SH-SY5Y (cell line): Measurements from ENCODE around the gene PSD.
A peak's percentile ranks its signal among the peaks of the same experiment; 100 is the strongest.

ENCODE experiments used
- GATA2 ChIP-seq: IDR thresholded peaks from 2 replicates; pipeline ENCODE4 v1.6.1; 2011; ENCODE audit warnings: mild to moderate bottlenecking, low read depth, low read length
- GATA3 ChIP-seq: IDR thresholded peaks from 2 replicates; pipeline ENCODE4 v1.6.1; 2011; ENCODE audit warnings: low read depth, mild to moderate bottlenecking, low read length, moderate library complexity

Gene PSD

DNA sequence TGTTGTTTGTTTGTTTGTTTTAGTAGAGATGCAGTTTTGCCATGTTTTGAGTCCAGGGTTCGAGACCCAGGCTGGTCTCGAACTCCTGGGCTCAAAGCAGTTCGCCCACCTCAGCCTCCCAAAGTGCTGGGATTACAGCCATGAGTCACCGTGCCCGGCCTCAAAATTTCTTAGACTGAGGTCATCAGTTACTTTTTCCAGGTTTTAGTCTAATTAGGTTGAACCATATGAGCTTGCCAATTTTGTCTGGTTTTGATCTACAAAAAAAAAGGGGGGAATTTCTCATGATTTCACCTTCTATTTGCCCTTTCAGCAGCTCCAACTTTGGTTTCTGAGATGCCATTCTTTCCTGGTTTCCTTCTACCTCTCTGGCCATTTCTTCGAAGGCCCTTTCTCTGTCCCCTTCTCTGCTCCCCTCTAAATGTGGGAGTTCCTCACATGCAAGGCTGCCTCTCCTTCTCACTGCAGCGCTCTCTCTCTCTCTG is 8.3 kb upstream of the PSD start:
- TF ChIP-seq GATA3 (no peak), GATA2 (no peak)

- TF ChIP-seq GATA2, result no peak
- no peak for TF ChIP-seq GATA3
These were observed 6.9 kb upstream of the PSD start for GRCh38 chr10:102425444-102425843.

GRCh38 chr10:102424916-102425315 is 6.3 kb upstream of the PSD start:
- TF ChIP-seq GATA2 (no peak), GATA3 (no peak)

- TF ChIP-seq GATA3 (no peak), GATA2 (no peak)
These were observed 5.6 kb upstream of the PSD start for GRCh38 chr10:102424145-102424544.

GRCh38 chr10:102423372-102423968 is 4.9 kb upstream of the PSD start:
- TF ChIP-seq GATA3 (no peak), GATA2 (no peak)

GRCh38 chr10:102422545-102423129 is 4.1 kb upstream of the PSD start:
- TF ChIP-seq GATA3, result no peak
- TF ChIP-seq GATA2, result no peak

DNA sequence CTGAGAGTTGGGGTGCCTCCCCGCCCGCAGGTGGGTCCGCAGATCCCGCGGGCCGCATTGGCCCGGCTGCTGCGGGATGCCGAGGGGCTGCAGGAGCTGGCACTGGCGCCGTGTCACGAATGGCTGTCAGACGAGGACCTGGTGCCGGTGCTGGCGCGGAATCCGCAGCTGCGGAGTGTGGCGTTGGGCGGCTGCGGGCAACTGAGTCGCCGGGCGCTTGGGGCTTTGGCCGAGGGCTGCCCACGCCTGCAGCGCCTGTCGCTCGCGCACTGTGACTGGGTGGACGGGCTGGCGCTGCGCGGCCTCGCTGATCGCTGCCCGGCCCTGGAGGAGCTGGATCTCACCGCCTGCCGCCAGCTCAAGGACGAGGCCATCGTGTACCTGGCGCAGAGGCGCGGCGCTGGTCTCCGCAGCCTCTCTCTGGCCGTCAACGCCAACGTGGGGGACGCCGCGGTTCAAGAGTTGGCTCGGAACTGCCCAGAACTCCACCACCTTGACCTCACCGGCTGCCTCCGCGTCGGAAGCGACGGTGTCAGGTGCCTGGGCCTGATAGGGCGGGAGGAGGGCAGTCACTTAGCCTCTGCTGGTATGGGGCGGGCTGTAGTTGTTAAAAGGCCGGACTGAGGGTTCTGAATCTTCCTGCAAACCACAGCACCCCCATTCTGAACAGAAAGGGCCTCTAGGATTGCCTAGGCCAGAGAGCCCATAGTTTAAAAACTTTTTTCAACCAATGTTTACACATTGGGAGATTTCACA is 3.4 kb upstream of the PSD start:
- TF ChIP-seq GATA2 (no peak), GATA3 (no peak)

- TF ChIP-seq GATA3, result no peak
These were observed 2.8 kb upstream of the PSD start for GRCh38 chr10:102421507-102421756.

GRCh38 chr10:102420714-102421506 is 2.3 kb upstream of the PSD start, which contains the start of gene FBXL15:
TSS of gene FBXL15 (plus strand) at chr10:102420836. CDS start at chr10:102421130, 294 bp downstream.
- TF ChIP-seq GATA2, result no peak
- no peak for TF ChIP-seq GATA3

GRCh38 chr10:102420181-102420713 is 1.7 kb upstream of the PSD start:
- TF ChIP-seq GATA2 (no peak), GATA3 (no peak)

- TF ChIP-seq GATA2, result peak; percentile 29; the same call in 1 of the 2 replicates
- TF ChIP-seq GATA3, result no peak
These were observed 940 bp upstream of the PSD start for GRCh38 chr10:102419269-102420180.

DNA sequence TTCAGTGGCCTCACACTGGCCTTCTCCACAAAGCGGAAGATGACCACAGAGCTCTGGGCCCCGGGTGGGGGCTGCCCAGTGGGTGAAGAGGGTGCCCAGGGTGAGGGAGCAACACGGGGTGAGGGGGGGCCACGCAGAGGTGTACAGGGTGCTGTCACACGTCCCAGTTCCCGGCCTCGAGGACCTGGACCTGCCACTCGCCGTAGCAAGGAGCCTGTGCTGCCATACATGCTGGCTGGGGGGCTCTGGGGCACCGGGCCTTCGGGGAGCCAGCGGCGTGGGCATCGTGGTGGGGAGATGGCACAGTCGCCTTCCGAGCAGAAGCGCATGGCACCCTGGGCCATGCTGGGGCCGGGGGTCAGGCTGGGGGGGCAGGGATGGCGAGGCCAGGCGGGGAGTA is 1.9 kb downstream of the PSD start:
- TF ChIP-seq GATA2, result no peak

DNA sequence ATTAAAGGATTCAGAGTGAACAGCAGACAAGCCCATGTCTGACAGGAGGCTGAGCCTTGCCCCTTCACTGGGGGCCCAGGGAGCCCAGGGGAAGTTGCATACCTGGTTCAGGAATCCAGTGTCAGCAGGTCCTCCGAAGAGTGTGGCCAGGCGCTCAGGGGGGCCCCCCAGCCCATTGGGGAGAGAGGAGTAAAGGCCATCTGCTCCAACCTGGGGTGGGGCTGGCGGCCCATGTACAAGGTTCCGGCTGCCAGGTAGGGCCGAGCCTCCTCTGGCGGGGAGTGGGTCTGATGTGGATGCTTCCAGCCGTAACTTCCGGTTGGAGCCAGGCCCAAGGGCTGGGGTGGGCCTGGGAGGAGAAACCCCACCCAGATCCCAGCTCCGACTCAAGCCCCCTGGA is 2.3 kb downstream of the PSD start:
- no peak for TF ChIP-seq GATA2
- no peak for TF ChIP-seq GATA3
